Parathyroid adenoma (tissue), 2 donors: ENCODE measurements around the gene GPC6.

Experiments used
- H2AFZ ChIP-seq: fragments of 300-600 bp; sonication (generic); one replicate; pipeline ENCODE4 v1.7.0; 2017; ENCODE audit warnings: antibody characterized with exemption, mild to moderate bottlenecking
- H3K27ac ChIP-seq: fragments of 300-600 bp; sonication (generic); one replicate; pipeline ENCODE4 v1.7.0; 2017
- H3K27me3 ChIP-seq: fragments of 300-600 bp; sonication (generic); one replicate; pipeline ENCODE4 v1.7.0; 2017; ENCODE audit warnings: low read length; ENCODE audit not compliant: control insufficient read depth, insufficient read depth
- H3K36me3 ChIP-seq: fragments of 300-600 bp; sonication (generic); one replicate; pipeline ENCODE4 v1.7.0; 2017; ENCODE audit warnings: low read length; ENCODE audit not compliant: control insufficient read depth, insufficient read depth
- H3K4me1 ChIP-seq: fragments of 300-600 bp; sonication (generic); one replicate; pipeline ENCODE4 v1.7.0; 2017; ENCODE audit warnings: control low read depth
- H3K4me2 ChIP-seq: fragments of 300-600 bp; sonication (generic); one replicate; pipeline ENCODE4 v1.7.0; 2017; ENCODE audit warnings: low read length
- H3K4me3 ChIP-seq: fragments of 300-600 bp; sonication (generic); one replicate; pipeline ENCODE4 v1.7.0; 2017; ENCODE audit warnings: low read depth, low read length
- H3K79me2 ChIP-seq: fragments of 300-600 bp; sonication (generic); one replicate; pipeline ENCODE4 v1.7.0; 2017; ENCODE audit warnings: control low read depth
- H3K9ac ChIP-seq: fragments of 300-600 bp; sonication (generic); one replicate; pipeline ENCODE4 v1.7.0; 2017; ENCODE audit warnings: mild to moderate bottlenecking
- H3K9me3 ChIP-seq: fragments of 300-600 bp; sonication (generic); one replicate; pipeline ENCODE4 v1.7.0; 2017; ENCODE audit warnings: low read length; ENCODE audit not compliant: control insufficient read depth
- TF ChIP-seq, protein P1 (sequence below): fragments of 300-600 bp; sonication (generic); IDR thresholded peaks from one replicate; pipeline ENCODE4 v1.7.0; 2017; ENCODE audit warnings: antibody characterized with exemption, mild to moderate bottlenecking
- donor health status: primary hyperparathyroidism.

GPC6 gene

DNA sequence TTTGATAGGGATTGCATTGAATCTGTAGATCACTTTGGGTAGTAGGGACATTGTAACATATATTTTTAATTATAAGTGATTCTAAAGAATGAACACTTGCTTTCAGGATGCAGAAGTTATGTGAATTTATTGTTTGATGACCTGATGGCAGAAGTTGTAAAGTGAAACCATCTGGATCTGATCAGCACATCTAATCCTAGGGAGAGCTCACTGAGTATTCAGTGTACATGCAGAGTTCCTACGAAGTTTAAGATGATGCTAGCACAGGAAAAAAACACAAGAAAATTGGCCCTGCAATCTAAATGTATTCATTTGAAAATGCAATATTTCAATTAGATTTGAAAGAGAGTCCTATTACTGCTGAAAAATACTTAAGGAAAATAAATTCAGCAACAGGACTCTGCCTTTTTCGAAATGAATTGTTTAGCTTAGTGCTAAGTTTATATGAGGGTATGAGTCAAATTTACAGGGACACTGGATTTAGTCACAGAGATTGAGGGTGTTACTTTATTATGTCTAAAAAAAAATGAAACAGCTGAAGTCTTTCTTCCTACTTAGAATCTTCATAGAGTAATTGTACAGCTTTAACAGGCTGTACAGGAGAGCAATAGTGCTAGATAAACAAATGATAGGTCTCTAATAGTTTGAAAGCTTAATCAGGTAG is 867.2 kb downstream of the GPC6 start:
- Histone ChIP-seq H3K9me3 (no peaks in the 10 kb centered on the region), H3K27ac (no peak overlapping the region), H3K9ac (no peak overlapping the region), H3K36me3 (no peaks in the 10 kb centered on the region), H3K4me2 (no peak overlapping the region), H2AFZ (no peak overlapping the region), H3K4me1 (no peaks in the 10 kb centered on the region), H3K4me3 (no peak overlapping the region), H3K27me3 (no peaks in the 10 kb centered on the region), H3K79me2 (no peaks in the 10 kb centered on the region)
- TF ChIP-seq, protein P1, sequence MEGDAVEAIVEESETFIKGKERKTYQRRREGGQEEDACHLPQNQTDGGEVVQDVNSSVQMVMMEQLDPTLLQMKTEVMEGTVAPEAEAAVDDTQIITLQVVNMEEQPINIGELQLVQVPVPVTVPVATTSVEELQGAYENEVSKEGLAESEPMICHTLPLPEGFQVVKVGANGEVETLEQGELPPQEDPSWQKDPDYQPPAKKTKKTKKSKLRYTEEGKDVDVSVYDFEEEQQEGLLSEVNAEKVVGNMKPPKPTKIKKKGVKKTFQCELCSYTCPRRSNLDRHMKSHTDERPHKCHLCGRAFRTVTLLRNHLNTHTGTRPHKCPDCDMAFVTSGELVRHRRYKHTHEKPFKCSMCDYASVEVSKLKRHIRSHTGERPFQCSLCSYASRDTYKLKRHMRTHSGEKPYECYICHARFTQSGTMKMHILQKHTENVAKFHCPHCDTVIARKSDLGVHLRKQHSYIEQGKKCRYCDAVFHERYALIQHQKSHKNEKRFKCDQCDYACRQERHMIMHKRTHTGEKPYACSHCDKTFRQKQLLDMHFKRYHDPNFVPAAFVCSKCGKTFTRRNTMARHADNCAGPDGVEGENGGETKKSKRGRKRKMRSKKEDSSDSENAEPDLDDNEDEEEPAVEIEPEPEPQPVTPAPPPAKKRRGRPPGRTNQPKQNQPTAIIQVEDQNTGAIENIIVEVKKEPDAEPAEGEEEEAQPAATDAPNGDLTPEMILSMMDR, result no peak

DNA sequence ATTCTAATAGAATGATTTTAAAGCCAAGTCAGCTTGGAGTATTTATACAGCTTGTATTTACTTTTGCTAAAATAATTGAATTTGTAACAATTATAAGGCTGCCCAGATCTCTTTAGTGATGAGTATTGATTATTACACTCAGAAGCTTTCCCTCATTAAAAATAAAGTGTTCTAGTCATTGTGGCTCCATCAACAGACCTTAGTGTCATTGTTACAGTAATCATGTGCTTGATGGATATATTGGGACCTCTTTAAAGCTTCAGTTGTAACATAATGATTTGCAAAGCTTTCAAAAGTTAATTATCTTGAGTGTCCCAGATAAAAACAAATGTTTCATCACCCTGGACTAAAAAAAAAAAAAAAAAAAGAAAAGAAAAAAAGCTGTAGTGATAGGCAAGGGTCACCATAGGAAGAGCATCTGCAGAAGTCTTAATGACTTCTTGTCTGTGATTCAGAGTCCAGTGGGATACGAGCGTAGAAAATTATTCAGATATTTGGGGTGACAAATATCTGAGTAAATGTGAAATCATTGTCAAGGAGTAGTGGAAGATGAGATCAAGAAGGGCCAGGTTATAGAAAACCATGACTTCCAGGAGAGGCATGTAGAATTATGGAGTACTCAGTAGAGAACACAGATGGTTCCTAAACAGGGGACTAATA is 883.2 kb downstream of the GPC6 start:
- Histone ChIP-seq H3K9me3 (no peaks in the 10 kb centered on the region), H3K4me1 (no peaks in the 10 kb centered on the region), H3K4me2 (no peak overlapping the region), H3K79me2 (no peaks in the 10 kb centered on the region), H3K36me3 (no peaks in the 10 kb centered on the region), H3K4me3 (no peak overlapping the region), H3K27ac (no peak overlapping the region), H3K9ac (no peak overlapping the region), H2AFZ (no peak overlapping the region), H3K27me3 (no peaks in the 10 kb centered on the region)
- TF ChIP-seq, protein P1, result no peak

DNA sequence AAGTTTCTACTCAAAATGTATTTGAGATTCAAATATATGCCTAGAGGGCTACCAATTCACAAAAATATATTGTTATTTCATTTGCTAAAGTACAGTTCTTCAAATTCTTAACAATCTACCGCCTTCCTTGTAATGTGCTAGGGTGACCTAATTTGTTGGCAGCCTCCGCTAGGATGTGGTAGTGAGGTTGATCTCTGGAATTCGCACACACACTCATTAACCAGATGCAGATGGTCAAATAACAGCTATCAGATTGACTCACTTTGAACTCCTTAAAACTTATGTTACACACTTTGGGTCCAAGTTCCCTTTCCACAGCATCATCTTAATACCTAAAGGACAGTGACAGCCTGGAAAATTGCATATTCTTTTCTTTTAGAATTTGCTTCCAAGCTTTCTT is 885.6 kb downstream of the GPC6 start:
- Histone ChIP-seq H3K9ac (no peak overlapping the region), H3K4me3 (no peak overlapping the region), H2AFZ (no peak overlapping the region), H3K79me2 (no peaks in the 10 kb centered on the region), H3K27ac (no peak overlapping the region), H3K27me3 (no peaks in the 10 kb centered on the region), H3K4me1 (no peaks in the 10 kb centered on the region), H3K9me3 (no peaks in the 10 kb centered on the region), H3K36me3 (no peaks in the 10 kb centered on the region), H3K4me2 (no peak overlapping the region)
- TF ChIP-seq, protein P1, result no peak

DNA sequence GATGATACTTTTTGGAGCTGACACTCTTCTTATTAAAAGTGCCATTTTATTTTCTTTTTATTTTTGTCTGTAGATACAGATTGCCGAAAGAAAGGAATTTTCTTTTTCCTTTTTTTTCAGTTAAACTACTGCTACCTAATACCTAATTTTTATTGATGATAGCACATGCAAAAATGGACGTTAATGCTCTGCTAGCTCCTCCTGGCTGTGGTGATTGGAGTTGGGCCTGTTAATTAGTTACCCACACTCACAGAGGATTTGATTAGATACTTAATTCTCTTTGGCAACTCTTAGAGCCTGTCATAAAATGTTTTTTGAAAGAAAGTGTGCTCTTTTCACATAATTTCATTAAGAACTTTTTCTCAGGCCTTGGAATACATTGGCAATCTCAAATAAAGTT is 886.1 kb downstream of the GPC6 start:
- Histone ChIP-seq H3K9me3 (no peaks in the 10 kb centered on the region), H3K9ac (no peak overlapping the region), H3K36me3 (no peaks in the 10 kb centered on the region), H2AFZ (no peak overlapping the region), H3K79me2 (no peaks in the 10 kb centered on the region), H3K27ac (no peak overlapping the region), H3K4me3 (no peak overlapping the region), H3K4me1 (no peaks in the 10 kb centered on the region), H3K4me2 (no peak overlapping the region), H3K27me3 (no peaks in the 10 kb centered on the region)
- TF ChIP-seq, protein P1, result no peak

DNA sequence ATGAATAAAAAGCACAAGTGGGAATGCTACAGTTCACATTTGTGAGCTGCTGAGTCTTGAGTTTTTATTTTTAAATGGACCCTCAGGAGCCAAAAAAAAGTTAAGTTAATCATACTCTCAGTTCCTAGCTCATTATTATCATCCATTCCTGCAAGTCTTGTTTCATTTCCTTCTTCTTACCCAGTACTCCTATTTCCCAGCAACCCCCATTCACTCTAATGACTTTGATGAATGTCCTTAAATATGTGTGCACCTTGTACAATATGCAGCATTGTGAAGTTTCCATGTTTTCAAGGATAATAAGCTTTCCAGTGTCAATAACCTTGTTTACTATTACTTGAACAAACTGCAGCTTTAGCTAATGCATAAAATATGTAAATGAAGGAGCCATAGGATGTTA is 886.6 kb downstream of the GPC6 start:
- H3K27ac ChIP-seq, result no peak overlapping the region
- H3K9ac ChIP-seq, result no peak overlapping the region
- H3K27me3 ChIP-seq, result no peaks in the 10 kb centered on the region
- H3K36me3 ChIP-seq, result no peaks in the 10 kb centered on the region
- TF ChIP-seq, protein P1, result no peak
- H3K79me2 ChIP-seq, result no peaks in the 10 kb centered on the region
- no peak overlapping the region for H3K4me2 ChIP-seq
- no peak overlapping the region for H3K4me3 ChIP-seq
- no peaks in the 10 kb centered on the region for H3K9me3 ChIP-seq
- H2AFZ ChIP-seq, result no peak overlapping the region
- H3K4me1 ChIP-seq, result no peaks in the 10 kb centered on the region
